Measurements from ENCODE around the gene LAMB3. TPM values are rescaled to one million over a fixed set of nuclear protein-coding genes. Genes with fewer than 3 reads are reported as not detected.

Gene LAMB3
- total RNA-seq, 1 experiment from 2014 or later, result 70.2 TPM

- Histone ChIP-seq H4K20me1 (ENCODE audit: insufficient read depth) (no peaks in the 10 kb centered on the region), H3K9me2 (ENCODE audit: insufficient read depth) (no peaks in the 10 kb centered on the region), H3K9me3 (ENCODE audit: control insufficient read depth in 1 of 2, insufficient read depth in 1 of 2, low read depth in 1 of 2, low read length in 2 of 2) (no peaks in the 10 kb centered on the region), H3K4me1 (ENCODE audit: control insufficient read depth in 1 of 2, insufficient read depth in 2 of 2, low read length in 2 of 2) (0 out of 4 replicates have a peak, but pooled peaks cover 0 to 6% of the 10 kb centered on the region in 2 experiments), H3K36me3 (ENCODE audit: control insufficient read depth in 1 of 2, insufficient read depth in 2 of 2, low read length in 2 of 2) (no peaks in the 10 kb centered on the region), H3K79me2 (ENCODE audit: insufficient read depth, low read length) (no peaks in the 10 kb centered on the region), H3K27me3 (ENCODE audit: insufficient read depth, low read length) (no peaks in the 10 kb centered on the region), H3K4me3 (replicated peaks in 1 of 2; ENCODE audit: low read depth in 1 of 2, low read length in 2 of 2) (no peak overlapping the region), H2AFZ (ENCODE audit: low read depth, low read length, poor library complexity, severe bottlenecking) (peak overlapping the region; percentile 55), H3K4me2 (ENCODE audit: low read length) (peak overlapping the region; percentile 43), H3K27ac (ENCODE audit: low read depth, low read length) (no peak overlapping the region), H3K9ac (ENCODE audit: low read length) (no peak overlapping the region)
- intact Hi-C loops (cut with micrococcal nuclease), result loop anchor here (1.0 kb wide), 4 partner anchors 25 to 145 kb away; no protein-coding TSS in a partner anchor
- RAD21 ChIA-PET (ENCODE audit: low non-redundant PET in 1 of 2, low total read pairs in 2 of 2, uncharacterized antibody in 2 of 2, unreplicated experiment in 2 of 2), result no interaction called here
- CTCF ChIA-PET, result interaction anchor here (1.1 to 1.7 kb wide), 4 partner anchors 12 to 221 kb away, joined by 3 to 4 read pairs (median 4); no protein-coding TSS in a partner anchor
- no peak for TF ChIP-seq FOSL1 (IDR thresholded peaks at IDR 0.05; ENCODE audit: low read depth)
- TF ChIP-seq CEBPB (IDR thresholded peaks at IDR 0.05; ENCODE audit: low read depth), result peak; percentile 32; the same call in 1 of the 2 replicates
- peak; percentile 94 for TF ChIP-seq RAD21 (IDR thresholded peaks at IDR 0.05; ENCODE audit: low read depth)
- TF ChIP-seq, protein P1, sequence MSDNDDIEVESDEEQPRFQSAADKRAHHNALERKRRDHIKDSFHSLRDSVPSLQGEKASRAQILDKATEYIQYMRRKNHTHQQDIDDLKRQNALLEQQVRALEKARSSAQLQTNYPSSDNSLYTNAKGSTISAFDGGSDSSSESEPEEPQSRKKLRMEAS (IDR thresholded peaks at IDR 0.05), result no peak
- peak; percentile 37 for TF ChIP-seq YY1 (IDR thresholded peaks at IDR 0.05; ENCODE audit: extremely low read depth, insufficient replicate concordance, low read depth, low read length)
- TF ChIP-seq JUND (IDR thresholded peaks at IDR 0.05), result no peak
- peak; percentile 79 to 93 (median 83) for TF ChIP-seq CTCF (IDR thresholded peaks at IDR 0.05 in 2 of 3, conservative IDR thresholded peaks at IDR 0.05 in 1 of 3; ENCODE audit: borderline replicate concordance in 1 of 3, insufficient read depth in 1 of 3, low read depth in 2 of 3, low read length in 2 of 3)
- TF ChIP-seq SRF (IDR thresholded peaks at IDR 0.05; ENCODE audit: low read depth), result 0 out of 2 replicates have a peak, but pooled peaks have one; percentile 29
- no TSS peak for BruUV-seq (replicated peaks)
- POLR2A ChIA-PET, result no interaction called here
- ATAC-seq, result peak; percentile 100
- peak; percentile 52 for DNase-seq (ENCODE audit: low read depth, low spot score)
Measured at GRCh38 chr1:209601809-209602657, 50.2 kb downstream of the LAMB3 start.
